Psoas muscle (tissue), 8 donors: Measurements from ENCODE around the gene IER2. TPM values are rescaled to one million over a fixed set of nuclear protein-coding genes. Genes with fewer than 3 reads are reported as not detected.

Experiments used
- ATAC-seq, 4 donors: fragments of 200-7000 bp; cut with Tn5 transposase; one replicate each; pipeline ENCODE4 v1.9.1; 2020; ENCODE audit warnings: moderate library complexity in 3 of 4, mild to moderate bottlenecking in 2 of 4
- DNase-seq, 2 donors: peaks; one replicate each; pipeline ENCODE4 v3.0.0-alpha.2; 2020
- H3K27ac ChIP-seq: fragments of 200-600 bp; one replicate; pipeline ENCODE4 v1.8.0; 2022
- H3K27me3 ChIP-seq, 3 donors: fragments of 200-600 bp in 1 of 3; one replicate each; pipeline versions ENCODE4 v1.6.1 to v1.8.0; 2013 to 2022; ENCODE audit warnings: low read length in 2 of 3, mild to moderate bottlenecking in 2 of 3, moderate library complexity in 1 of 3; ENCODE audit not compliant: insufficient read depth in 3 of 3
- H3K36me3 ChIP-seq, 2 donors: fragments of 200-600 bp in 1 of 2; one replicate each; pipeline versions ENCODE4 v1.6.1 to v1.8.0; 2013 to 2022; ENCODE audit warnings: low read depth in 1 of 2, mild to moderate bottlenecking in 1 of 2, moderate library complexity in 1 of 2; ENCODE audit not compliant: insufficient read depth in 1 of 2
- H3K4me1 ChIP-seq: fragments of 200-600 bp; one replicate; pipeline ENCODE4 v1.8.0; 2022
- H3K4me3 ChIP-seq: fragments of 200-600 bp; one replicate; pipeline ENCODE4 v1.8.0; 2022; ENCODE audit warnings: mild to moderate bottlenecking
- H3K9me3 ChIP-seq: fragments of 200-600 bp; one replicate; pipeline ENCODE4 v1.8.0; 2022
- CTCF ChIP-seq: fragments of 200-600 bp; IDR thresholded peaks from one replicate; pipeline ENCODE4 v1.8.0; 2022; ENCODE audit warnings: antibody characterized with exemption
- WGBS, 3 donors: extraction: QIAGEN DNeasy Blood & Tissue Kit; methylation state at CpG; one replicate each; pipeline versions ENCODE4 v1.1.6 to v1.1.7; 2013; 5-methylcytosine and 5-hydroxymethylcytosine counted together
- intact Hi-C, 2 donors: fragments of 100-400 bp; cut with DNase I; formaldehyde crosslinking; loops; one replicate each; pipeline versions ENCODE4 v1.11.0 to v1.14.2; 2022
- polyA plus RNA-seq, 3 donors: library from polyadenylated mRNA; stranded (reverse); fragments of 200-250 nt; gene quantifications; one replicate each; pipeline ENCODE4 v1.2.3, GENCODE V29; 2013
- total RNA-seq, 4 donors: library from RNA; stranded (reverse); fragmentation: NEBNext Ultra II Directional in 2 of 4; extraction: Animal tissue kit (Norgen Biotek cat#: 25700) in 2 of 4; gene quantifications; one replicate each; pipeline versions ENCODE4 v1.2.1 to v1.2.4, GENCODE V29; 2021 to 2023
- donor health status: healthy with polysubstance abuse.
- donor health status: DM: no; HTN: no; CAD: no; lungs with moderate emphysema.
- donor health status: Bipolar disorder and iron deficiency.
- donor health status: healthy.
- donor health status: DM: yes; HTN: yes; CAD: no.
- donor health status: DM: no; HTN: no; CAD: no.
- donor health status: DM: no; HTN: no; CAD: no.
- donor health status: DM: yes; HTN: yes; CAD: no.

The IER2 gene
- total and polyA plus RNA-seq, 7 donors, result 12.9 to 62.7 (median 29.0) TPM

- intact Hi-C loops, result no loop called here
Observed at GRCh38 chr19:13122275-13122878, 27.8 kb upstream of the IER2 start.

GRCh38 chr19:13122980-13123957 lies 26.9 kb upstream of the IER2 start:
- ATAC-seq, result no peak
- no peak overlapping the region for H3K27ac ChIP-seq
- no peak for DNase-seq
- no peak for TF ChIP-seq CTCF
- WGBS, 3 donors, result 87 to 92% (median 89%) methylated on average over 20 of the region's 20 CpGs
- intact Hi-C loops, result no loop called here
- no peak overlapping the region for H3K4me3 ChIP-seq
- peaks cover 13% of the 10 kb centered on the region for H3K4me1 ChIP-seq
- peaks cover 0 to 7% of the 10 kb centered on the region in 2 donors for H3K36me3 ChIP-seq
- H3K27me3 ChIP-seq, result no peaks in the 10 kb centered on the region
- no peaks in the 10 kb centered on the region for H3K9me3 ChIP-seq

More at GRCh38 chr19:13122275-13122878, 27.8 kb upstream of the IER2 start:
- Histone ChIP-seq H3K9me3 (no peaks in the 10 kb centered on the region), H3K4me1 (peaks cover 15% of the 10 kb centered on the region), H3K27ac (no peak overlapping the region), H3K27me3 (no peaks in the 10 kb centered on the region), H3K4me3 (no peak overlapping the region), H3K36me3 (peaks cover 0 to 7% of the 10 kb centered on the region in 2 donors)
- ATAC-seq (no peak), DNase-seq (no peak)
- TF ChIP-seq CTCF, result no peak
- WGBS, 3 donors, result 69 to 89% (median 74%) methylated on average over 12 to 13 of the region's 13 CpGs

GRCh38 chr19:13127051-13127450 lies 23.2 kb upstream of the IER2 start:
- WGBS, 3 donors, result 76 to 91% (median 82%) methylated on average over 8 to 9 of the region's 9 CpGs
- no peak for TF ChIP-seq CTCF

GRCh38 chr19:13127811-13128575 lies 22.2 kb upstream of the IER2 start:
- no peak for TF ChIP-seq CTCF
- DNase-seq, result no peak
- Histone ChIP-seq H3K36me3 (peaks cover 0 to 7% of the 10 kb centered on the region in 2 donors), H3K9me3 (no peaks in the 10 kb centered on the region), H3K4me3 (no peak overlapping the region), H3K4me1 (no peaks in the 10 kb centered on the region), H3K27ac (no peak overlapping the region), H3K27me3 (no peaks in the 10 kb centered on the region)
- intact Hi-C loops, result no loop called here
- WGBS, 3 donors, result 80 to 91% (median 83%) methylated on average over 6 of the region's 6 CpGs
- ATAC-seq, result no peak

More at GRCh38 chr19:13127051-13127450, 23.2 kb upstream of the IER2 start:
- Histone ChIP-seq H3K9me3 (no peaks in the 10 kb centered on the region), H3K4me1 (no peaks in the 10 kb centered on the region), H3K36me3 (peaks cover 0 to 7% of the 10 kb centered on the region in 2 donors), H3K27me3 (no peaks in the 10 kb centered on the region), H3K27ac (no peak overlapping the region), H3K4me3 (no peak overlapping the region)
- intact Hi-C loops, result no loop called here
- DNase-seq, result no peak
- no peak for ATAC-seq
